Gastrocnemius medialis (tissue), 4 donors: ENCODE measurements around the gene HTR1A.

ENCODE experiments used
- POLR2A ChIP-seq, 2 donors: fragments of 450-650 bp; IDR thresholded peaks; one replicate each; pipeline ENCODE4 v1.6.1; 2017; ENCODE audit warnings: antibody characterized with exemption in 2 of 2, mild to moderate bottlenecking in 2 of 2, moderate library complexity in 2 of 2
- TF ChIP-seq, protein P1 (sequence below), 5 experiments: fragments of 450-650 bp in 3 of 5; fragments of 200-600 bp in 2 of 5; sonication (generic) in 2 of 5; IDR thresholded peaks in 4 of 5; conservative IDR thresholded peaks in 1 of 5; 1 replicate in 4 of 5; 2 replicates in 1 of 5; pipeline ENCODE4 v1.5.1; 2016 to 2019; ENCODE audit warnings: antibody characterized with exemption in 5 of 5, mild to moderate bottlenecking in 3 of 5, moderate library complexity in 3 of 5

DNA sequence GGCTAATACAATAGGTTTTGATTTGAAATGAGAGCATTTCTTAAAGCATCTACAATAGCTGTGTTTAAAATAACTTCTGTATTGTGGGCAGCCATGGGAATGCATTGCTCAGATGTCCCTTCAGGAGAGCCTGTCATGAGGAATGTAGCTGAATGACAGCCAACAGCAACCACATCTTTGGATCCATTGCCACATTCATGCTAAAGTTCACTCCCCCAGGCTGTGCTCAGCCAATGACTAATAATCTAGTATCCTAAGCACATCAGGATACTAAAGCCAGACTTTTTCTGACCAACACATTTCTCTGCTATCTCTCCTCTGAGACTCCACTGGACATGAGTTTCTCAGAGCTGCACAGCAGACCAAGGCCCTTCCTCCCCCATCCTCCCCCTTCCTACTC, 45.5 kb downstream of the HTR1A start:
- TF ChIP-seq, protein P1, sequence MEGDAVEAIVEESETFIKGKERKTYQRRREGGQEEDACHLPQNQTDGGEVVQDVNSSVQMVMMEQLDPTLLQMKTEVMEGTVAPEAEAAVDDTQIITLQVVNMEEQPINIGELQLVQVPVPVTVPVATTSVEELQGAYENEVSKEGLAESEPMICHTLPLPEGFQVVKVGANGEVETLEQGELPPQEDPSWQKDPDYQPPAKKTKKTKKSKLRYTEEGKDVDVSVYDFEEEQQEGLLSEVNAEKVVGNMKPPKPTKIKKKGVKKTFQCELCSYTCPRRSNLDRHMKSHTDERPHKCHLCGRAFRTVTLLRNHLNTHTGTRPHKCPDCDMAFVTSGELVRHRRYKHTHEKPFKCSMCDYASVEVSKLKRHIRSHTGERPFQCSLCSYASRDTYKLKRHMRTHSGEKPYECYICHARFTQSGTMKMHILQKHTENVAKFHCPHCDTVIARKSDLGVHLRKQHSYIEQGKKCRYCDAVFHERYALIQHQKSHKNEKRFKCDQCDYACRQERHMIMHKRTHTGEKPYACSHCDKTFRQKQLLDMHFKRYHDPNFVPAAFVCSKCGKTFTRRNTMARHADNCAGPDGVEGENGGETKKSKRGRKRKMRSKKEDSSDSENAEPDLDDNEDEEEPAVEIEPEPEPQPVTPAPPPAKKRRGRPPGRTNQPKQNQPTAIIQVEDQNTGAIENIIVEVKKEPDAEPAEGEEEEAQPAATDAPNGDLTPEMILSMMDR (IDR thresholded peaks at IDR 0.05 in 4 of 5, conservative IDR thresholded peaks at IDR 0.05 in 1 of 5): no peak
- no peak for TF ChIP-seq POLR2A (IDR thresholded peaks at IDR 0.05)
